H54 (cell line): ENCODE results near the gene NAALADL2.
"Not testable (repeated sequence)": the region's sequence is repeated elsewhere in the genome, so short reads cannot be mapped to it uniquely, and the experiment has no call there.

ENCODE experiments used
- DNase-seq: peaks from one replicate; pipeline ENCODE4 v3.0.0; 2011; ENCODE audit warnings: low spot score, mixed read lengths; ENCODE audit not compliant: insufficient read length
- FAIRE-seq: peaks from 3 replicates; lab custom pipeline; 2011; peaks lifted over from hg19 to GRCh38; lab: Jason Lieb, UNC
- POLR2A ChIP-seq: IDR thresholded peaks from 2 replicates; pipeline ENCODE4 v1.6.1; 2011; ENCODE audit warnings: low read depth, mild to moderate bottlenecking, low read length

The NAALADL2 gene

GRCh38 chr3:175093748-175094147 is 234.6 kb downstream of the NAALADL2 start:
- TF ChIP-seq POLR2A = no peak
- no peak for DNase-seq
- peak; percentile 6 for FAIRE-seq

GRCh38 chr3:175094344-175094743 is 235.2 kb downstream of the NAALADL2 start:
- DNase-seq = no peak
- TF ChIP-seq POLR2A = no peak
- FAIRE-seq = no peak

- no peak for TF ChIP-seq POLR2A
- no peak for DNase-seq
- FAIRE-seq = no peak
These were observed 239.5 kb downstream of the NAALADL2 start for GRCh38 chr3:175098644-175099043.

- no peak for TF ChIP-seq POLR2A
- DNase-seq = no peak
- FAIRE-seq = no peak
These were observed 243.0 kb downstream of the NAALADL2 start for GRCh38 chr3:175102161-175102560.

GRCh38 chr3:175103298-175103697 is 244.2 kb downstream of the NAALADL2 start:
- DNase-seq (no peak), FAIRE-seq (no peak)
- TF ChIP-seq POLR2A = no peak

- DNase-seq (no peak), FAIRE-seq (no peak)
- no peak for TF ChIP-seq POLR2A
These were observed 245.9 kb downstream of the NAALADL2 start for GRCh38 chr3:175105066-175105465.

GRCh38 chr3:175107231-175107630 is 248.1 kb downstream of the NAALADL2 start:
- no peak for TF ChIP-seq POLR2A
- DNase-seq = no peak
- no peak for FAIRE-seq

GRCh38 chr3:175107995-175108394 is 248.9 kb downstream of the NAALADL2 start:
- TF ChIP-seq POLR2A = no peak
- FAIRE-seq (no peak), DNase-seq (no peak)

GRCh38 chr3:175108613-175109151 is 249.5 kb downstream of the NAALADL2 start:
- DNase-seq (no peak), FAIRE-seq (no peak)
- TF ChIP-seq POLR2A = no peak

- no peak for TF ChIP-seq POLR2A
- no peak for FAIRE-seq
These were observed 251.9 kb downstream of the NAALADL2 start for GRCh38 chr3:175111036-175111435.

GRCh38 chr3:175118382-175118941 is 259.3 kb downstream of the NAALADL2 start:
- FAIRE-seq (no peak), DNase-seq (no peak)
- TF ChIP-seq POLR2A = no peak

More at GRCh38 chr3:175111036-175111435, 251.9 kb downstream of the NAALADL2 start:
- no peak for DNase-seq

GRCh38 chr3:175121225-175121624 is 262.1 kb downstream of the NAALADL2 start:
- no peak for TF ChIP-seq POLR2A
- FAIRE-seq = no peak
- no peak for DNase-seq

GRCh38 chr3:175127075-175127662 is 268.0 kb downstream of the NAALADL2 start:
- no peak for FAIRE-seq

GRCh38 chr3:175129126-175129525 is 270.0 kb downstream of the NAALADL2 start:
- DNase-seq = no peak
- TF ChIP-seq POLR2A = no peak

More at GRCh38 chr3:175127075-175127662, 268.0 kb downstream of the NAALADL2 start:
- no peak for TF ChIP-seq POLR2A
- no peak for DNase-seq

GRCh38 chr3:175129571-175129970 is 270.4 kb downstream of the NAALADL2 start:
- no peak for DNase-seq
- no peak for FAIRE-seq
- no peak for TF ChIP-seq POLR2A

More at GRCh38 chr3:175129126-175129525, 270.0 kb downstream of the NAALADL2 start:
- no peak for FAIRE-seq

GRCh38 chr3:175131866-175132265 is 272.7 kb downstream of the NAALADL2 start:
- DNase-seq, FAIRE-seq: not testable (repeated sequence)

- not testable (repeated sequence) for FAIRE-seq, DNase-seq
These were observed 273.6 kb downstream of the NAALADL2 start for GRCh38 chr3:175132706-175133105.
